Measurements from ENCODE around the gene TMEM176B. TPM values are rescaled to one million over a fixed set of nuclear protein-coding genes. Genes with fewer than 3 reads are reported as not detected.
"Not testable (repeated sequence)": the region's sequence is repeated elsewhere in the genome, so short reads cannot be mapped to it uniquely, and the experiment has no call there.

TMEM176B gene
- total RNA-seq, 1 experiment from 2014 or later = 2.2 TPM

GRCh38 chr7:150820148-150820547, 20.0 kb upstream of the TMEM176B start:
- Histone ChIP-seq H3K4me3 (ENCODE audit: low read depth, low read length, poor library complexity, severe bottlenecking) (no peak overlapping the region), H3K36me3 (ENCODE audit: insufficient read depth, low read length, poor library complexity, severe bottlenecking) (no peaks in the 10 kb centered on the region), H3K27me3 (replicated peaks; ENCODE audit: insufficient read depth, low read depth, low read length, poor library complexity) (no peaks in the 10 kb centered on the region), H3K27ac (ENCODE audit: low read depth, low read length, poor library complexity, severe bottlenecking) (no peak overlapping the region), H3K9me3 (ENCODE audit: low read depth, low read length, poor library complexity, severe bottlenecking) (peaks cover 8% of the 10 kb centered on the region), H3K4me1 (ENCODE audit: insufficient read depth, low read length, poor library complexity, severe bottlenecking) (no peaks in the 10 kb centered on the region)
- intact Hi-C loops (cut with micrococcal nuclease; ENCODE audit: unreplicated experiment) = no loop called here
- no peak for DNase-seq (ENCODE audit: low spot score)
- ChIA-PET POLR2A (ENCODE audit: low non-redundant PET) (no interaction called here), CTCF (no interaction called here)
- BruUV-seq (replicated peaks) = no TSS peak
- no peak for TF ChIP-seq CTCF (conservative IDR thresholded peaks at IDR 0.05; ENCODE audit: low read depth, low read length)
- no peak for TF ChIP-seq EZH2 (IDR thresholded peaks at IDR 0.05; ENCODE audit: borderline replicate concordance, low read depth, low read length, poor library complexity, severe bottlenecking)

- no TSS peak for BruUV-seq (replicated peaks)
- Histone ChIP-seq H3K4me1 (ENCODE audit: insufficient read depth, low read length, poor library complexity, severe bottlenecking) (no peaks in the 10 kb centered on the region), H3K36me3 (ENCODE audit: insufficient read depth, low read length, poor library complexity, severe bottlenecking) (no peaks in the 10 kb centered on the region), H3K27me3 (replicated peaks; ENCODE audit: insufficient read depth, low read depth, low read length, poor library complexity) (no peaks in the 10 kb centered on the region), H3K9me3 (ENCODE audit: low read depth, low read length, poor library complexity, severe bottlenecking) (peaks cover 8% of the 10 kb centered on the region), H3K4me3 (ENCODE audit: low read depth, low read length, poor library complexity, severe bottlenecking) (no peak overlapping the region), H3K27ac (ENCODE audit: low read depth, low read length, poor library complexity, severe bottlenecking) (no peak overlapping the region)
- intact Hi-C loops (cut with micrococcal nuclease; ENCODE audit: unreplicated experiment) = no loop called here
- ChIA-PET CTCF (no interaction called here), POLR2A (ENCODE audit: low non-redundant PET) (no interaction called here)
- no peak for DNase-seq (ENCODE audit: low spot score)
- no peak for TF ChIP-seq CTCF (conservative IDR thresholded peaks at IDR 0.05; ENCODE audit: low read depth, low read length)
- TF ChIP-seq EZH2 (IDR thresholded peaks at IDR 0.05; ENCODE audit: borderline replicate concordance, low read depth, low read length, poor library complexity, severe bottlenecking) = no peak
Observed at GRCh38 chr7:150818971-150819370, 18.8 kb upstream of the TMEM176B start.

GRCh38 chr7:150814328-150815001, 14.3 kb upstream of the TMEM176B start:
- H3K27me3 ChIP-seq (replicated peaks; ENCODE audit: insufficient read depth, low read depth, low read length, poor library complexity) = no peaks in the 10 kb centered on the region
- intact Hi-C loops (cut with micrococcal nuclease; ENCODE audit: unreplicated experiment) = no loop called here
- no peak overlapping the region for H3K27ac ChIP-seq (ENCODE audit: low read depth, low read length, poor library complexity, severe bottlenecking)
- BruUV-seq (replicated peaks) = no TSS peak
- TF ChIP-seq EZH2 (IDR thresholded peaks at IDR 0.05; ENCODE audit: borderline replicate concordance, low read depth, low read length, poor library complexity, severe bottlenecking) (no peak), CTCF (conservative IDR thresholded peaks at IDR 0.05; ENCODE audit: low read depth, low read length) (no peak)
- DNase-seq (ENCODE audit: low spot score) = no peak
- ChIA-PET CTCF (no interaction called here), POLR2A (ENCODE audit: low non-redundant PET) (no interaction called here)
- no peaks in the 10 kb centered on the region for H3K36me3 ChIP-seq (ENCODE audit: insufficient read depth, low read length, poor library complexity, severe bottlenecking)
- peaks cover 8% of the 10 kb centered on the region for H3K9me3 ChIP-seq (ENCODE audit: low read depth, low read length, poor library complexity, severe bottlenecking)
- H3K4me3 ChIP-seq (ENCODE audit: low read depth, low read length, poor library complexity, severe bottlenecking) = no peak overlapping the region
- no peaks in the 10 kb centered on the region for H3K4me1 ChIP-seq (ENCODE audit: insufficient read depth, low read length, poor library complexity, severe bottlenecking)

GRCh38 chr7:150807616-150808438, 7.7 kb upstream of the TMEM176B start:
- H3K36me3 ChIP-seq (ENCODE audit: insufficient read depth, low read length, poor library complexity, severe bottlenecking); POLR2A ChIA-PET (ENCODE audit: low non-redundant PET); BruUV-seq (replicated peaks); DNase-seq (ENCODE audit: low spot score); CTCF ChIA-PET; H3K4me3 ChIP-seq (ENCODE audit: low read depth, low read length, poor library complexity, severe bottlenecking); H3K27ac ChIP-seq (ENCODE audit: low read depth, low read length, poor library complexity, severe bottlenecking); H3K27me3 ChIP-seq (replicated peaks; ENCODE audit: insufficient read depth, low read depth, low read length, poor library complexity): not testable (repeated sequence)
- Histone ChIP-seq H3K4me1 (ENCODE audit: insufficient read depth, low read length, poor library complexity, severe bottlenecking) (peaks cover 11% of the 10 kb centered on the region), H3K9me3 (ENCODE audit: low read depth, low read length, poor library complexity, severe bottlenecking) (peaks cover 12% of the 10 kb centered on the region)
- intact Hi-C loops (cut with micrococcal nuclease; ENCODE audit: unreplicated experiment) = loop anchor here (2.0 kb wide), 1 partner anchor 29 kb away; no protein-coding TSS in a partner anchor

Measured in A673 (cell line).